22Rv1 (cell line): Measurements from ENCODE around the gene CALML5.

Experiments used
- H3K27ac ChIP-seq: fragments of 450-650 bp; 2 replicates; pipeline ENCODE4 v1.5.1; 2017
- CTCF ChIP-seq: fragments of 450-650 bp; IDR thresholded peaks from 2 replicates; pipeline ENCODE4 v1.5.1; 2017; ENCODE audit warnings: mild to moderate bottlenecking
- ZFX ChIP-seq: fragments of 450-650 bp; IDR thresholded peaks from 2 replicates; pipeline ENCODE4 v1.6.1; 2017; ENCODE audit warnings: antibody characterized with exemption, borderline replicate concordance

CALML5 gene

GRCh38 chr10:5499493-5500140, at the start of gene CALML5:
Gene CALML5, minus strand, starts transcription at chr10:5499570. Its CDS starts 132 bp downstream, at chr10:5499438.
- no peak within 1 kb of the TSS for H3K27ac ChIP-seq
- TF ChIP-seq CTCF (no peak), ZFX (no peak)

GRCh38 chr10:5547931-5548660, 48.7 kb upstream of the CALML5 start:
- no peak for TF ChIP-seq CTCF
- TF ChIP-seq ZFX = no peak

GRCh38 chr10:5547681-5547930, 48.2 kb upstream of the CALML5 start:
- peak overlapping the region; percentile 96 for H3K27ac ChIP-seq
- no peak for TF ChIP-seq ZFX
- TF ChIP-seq CTCF = no peak

More at GRCh38 chr10:5547931-5548660, 48.7 kb upstream of the CALML5 start:
- H3K27ac ChIP-seq = peak overlapping the region; percentile 96

- TF ChIP-seq CTCF = no peak
- TF ChIP-seq ZFX = no peak
- H3K27ac ChIP-seq = peak overlapping the region; percentile 96
Observed at GRCh38 chr10:5546891-5547680, 47.7 kb upstream of the CALML5 start.

GRCh38 chr10:5545778-5546710, 46.7 kb upstream of the CALML5 start:
- TF ChIP-seq CTCF = no peak
- H3K27ac ChIP-seq = peak overlapping the region; percentile 96

- no peak for TF ChIP-seq ZFX
- no peak for TF ChIP-seq CTCF
- peak overlapping the region; percentile 96 for H3K27ac ChIP-seq
Observed at GRCh38 chr10:5545426-5545777, 46.0 kb upstream of the CALML5 start.
